MCF 10A (cell line): ENCODE measurements around the gene VPS9D1. TPM values are rescaled to one million over a fixed set of nuclear protein-coding genes. Genes with fewer than 3 reads are reported as not detected.

ENCODE experiments used
- BruUV-seq: library from RNA; stranded (reverse); fragments of 400-500 nt; replicated peaks from 2 replicates; lab custom pipeline; 2021; lab: Mats Ljungman, UMichigan
- CTCF ChIA-PET: fragments of 300-600 bp; sonication (Branson Sonifier 250); formaldehyde crosslinking; extraction: SDS; loops from one replicate; lab custom pipeline; 2021; ENCODE audit warnings: antibody characterized with exemption, inconsistent platforms; lab: Yijun Ruan, JAX
- POLR2A ChIA-PET: fragments of 300-600, 350-650 bp; sonication (Branson Sonifier 250); formaldehyde crosslinking; extraction: SDS; loops from one replicate; lab custom pipeline; 2020; ENCODE audit warnings: antibody characterized with exemption, inconsistent platforms; lab: Yijun Ruan, JAX
- DNase-seq: peaks from one replicate; pipeline ENCODE4 v3.0.0-alpha.2; 2018; ENCODE audit not compliant: unreplicated experiment
- H3K27ac Mint-ChIP-seq: one replicate; pipeline ENCODE4 v1.8.0; 2022; ENCODE audit warnings: mild to moderate bottlenecking, low read depth, mixed read lengths; ENCODE audit not compliant: unreplicated experiment
- H3K27me3 Mint-ChIP-seq: one replicate; pipeline ENCODE4 v1.8.0; 2022; ENCODE audit warnings: mixed read lengths; ENCODE audit not compliant: insufficient read depth, unreplicated experiment
- H3K36me3 Mint-ChIP-seq: one replicate; pipeline ENCODE4 v1.8.0; 2022; ENCODE audit warnings: mild to moderate bottlenecking, moderate library complexity, mixed read lengths; ENCODE audit not compliant: insufficient read depth, unreplicated experiment
- H3K4me1 Mint-ChIP-seq: one replicate; pipeline ENCODE4 v1.8.0; 2022; ENCODE audit warnings: mixed read lengths; ENCODE audit not compliant: insufficient read depth, unreplicated experiment
- H3K4me3 Mint-ChIP-seq: one replicate; pipeline ENCODE4 v1.8.0; 2022; ENCODE audit warnings: mild to moderate bottlenecking, moderate library complexity, mixed read lengths; ENCODE audit not compliant: unreplicated experiment
- H3K9me3 Mint-ChIP-seq: one replicate; pipeline ENCODE4 v1.8.0; 2022; ENCODE audit warnings: mixed read lengths; ENCODE audit not compliant: unreplicated experiment
- CTCF ChIP-seq: fragments of 200-600 bp; IDR thresholded peaks from one replicate; pipeline ENCODE4 v1.8.0; 2022; ENCODE audit warnings: antibody characterized with exemption, mild to moderate bottlenecking; ENCODE audit not compliant: unreplicated experiment
- intact Hi-C: fragments of 100-400 bp; cut with micrococcal nuclease; formaldehyde crosslinking; loops from 2 replicates; pipeline ENCODE4 v1.14.1; 2022
- total RNA-seq: library from RNA; stranded (reverse); gene quantifications from 2 replicates; pipeline ENCODE4 v1.2.3, GENCODE V29; 2022

Gene VPS9D1
- total RNA-seq, 1 experiment from 2014 or later, result 12.0 TPM

GRCh38 chr16:89748921-89749320 is 28.2 kb upstream of the VPS9D1 start:
- Mint-ChIP-seq H3K4me3 (no peak overlapping the region), H3K27ac (no peak overlapping the region), H3K9me3 (no peaks in the 10 kb centered on the region), H3K27me3 (no peaks in the 10 kb centered on the region), H3K36me3 (peaks cover 17% of the 10 kb centered on the region), H3K4me1 (no peaks in the 10 kb centered on the region)
- TF ChIP-seq CTCF, result no peak
- ChIA-PET POLR2A (interaction anchor here (1.0 kb wide), 2 partner anchors 46 to 47 kb away, joined by 3 to 4 read pairs; partner anchors contain the start of gene SPATA2L), CTCF (interaction anchor here (0.5 to 1.3 kb wide), 3 partner anchors 43 to 112 kb away, joined by 3 to 4 read pairs (median 3); no protein-coding TSS in a partner anchor)
- no TSS peak for BruUV-seq
- no peak for DNase-seq
- intact Hi-C loops, result no loop called here

- ChIA-PET POLR2A (no interaction called here), CTCF (interaction anchor here (0.6 kb wide), 1 partner anchor 11 kb away, joined by 3 read pairs; no protein-coding TSS in a partner anchor)
- no peaks in the 10 kb centered on the region for H3K9me3 Mint-ChIP-seq
- no peaks in the 10 kb centered on the region for H3K27me3 Mint-ChIP-seq
- no peaks in the 10 kb centered on the region for H3K4me1 Mint-ChIP-seq
- no peak overlapping the region for H3K27ac Mint-ChIP-seq
- H3K36me3 Mint-ChIP-seq, result peaks cover 18% of the 10 kb centered on the region
- DNase-seq, result no peak
- H3K4me3 Mint-ChIP-seq, result no peak overlapping the region
- TF ChIP-seq CTCF, result no peak
- BruUV-seq, result no TSS peak
- intact Hi-C loops, result no loop called here
Observed at GRCh38 chr16:89748076-89748475, 27.4 kb upstream of the VPS9D1 start.

- Mint-ChIP-seq H3K27me3 (no peaks in the 10 kb centered on the region), H3K9me3 (no peaks in the 10 kb centered on the region), H3K36me3 (peaks cover 28% of the 10 kb centered on the region), H3K4me3 (no peak overlapping the region), H3K27ac (no peak overlapping the region), H3K4me1 (no peaks in the 10 kb centered on the region)
- no peak for DNase-seq
- intact Hi-C loops, result no loop called here
- BruUV-seq, result no TSS peak
- CTCF ChIA-PET, result interaction anchor here (0.6 kb wide), 2 partner anchors 58 to 113 kb away, joined by 3 read pairs; no protein-coding TSS in a partner anchor
- POLR2A ChIA-PET, result interaction anchor here (0.7 to 1.1 kb wide), 2 partner anchors 26 to 28 kb away, joined by 3 to 4 read pairs; partner anchors contain the start of gene VPS9D1
- no peak for TF ChIP-seq CTCF
Observed at GRCh38 chr16:89746043-89746442, 25.3 kb upstream of the VPS9D1 start.

- ChIA-PET CTCF (interaction anchor here (0.6 kb wide), 1 partner anchor 229 kb away, joined by 3 read pairs; no protein-coding TSS in a partner anchor), POLR2A (interaction anchor here (0.5 to 1.0 kb wide), 3 partner anchors 10 to 116 kb away, joined by 3 to 4 read pairs (median 4); no protein-coding TSS in a partner anchor)
- no peaks in the 10 kb centered on the region for H3K4me1 Mint-ChIP-seq
- H3K4me3 Mint-ChIP-seq, result no peak overlapping the region
- H3K36me3 Mint-ChIP-seq, result peaks cover 39% of the 10 kb centered on the region
- no peaks in the 10 kb centered on the region for H3K9me3 Mint-ChIP-seq
- DNase-seq, result no peak
- no TSS peak for BruUV-seq
- TF ChIP-seq CTCF, result no peak
- H3K27ac Mint-ChIP-seq, result no peak overlapping the region
- no peaks in the 10 kb centered on the region for H3K27me3 Mint-ChIP-seq
- intact Hi-C loops, result no loop called here
Observed at GRCh38 chr16:89744813-89745212, 24.1 kb upstream of the VPS9D1 start.
